DMS 273 (cell line): ENCODE data around the gene RIPPLY3.
A peak's percentile ranks its signal among the peaks of the same experiment; 100 is the strongest.

Experiments used
- DNase-seq: peaks from one replicate; lab custom pipeline; 2025; ENCODE audit not compliant: unreplicated experiment; lab: John Stamatoyannopoulos, UW

Gene RIPPLY3

GRCh38 chr21:37058261-37058660 is 51.8 kb downstream of the RIPPLY3 start:
- DNase-seq = no peak

DNA sequence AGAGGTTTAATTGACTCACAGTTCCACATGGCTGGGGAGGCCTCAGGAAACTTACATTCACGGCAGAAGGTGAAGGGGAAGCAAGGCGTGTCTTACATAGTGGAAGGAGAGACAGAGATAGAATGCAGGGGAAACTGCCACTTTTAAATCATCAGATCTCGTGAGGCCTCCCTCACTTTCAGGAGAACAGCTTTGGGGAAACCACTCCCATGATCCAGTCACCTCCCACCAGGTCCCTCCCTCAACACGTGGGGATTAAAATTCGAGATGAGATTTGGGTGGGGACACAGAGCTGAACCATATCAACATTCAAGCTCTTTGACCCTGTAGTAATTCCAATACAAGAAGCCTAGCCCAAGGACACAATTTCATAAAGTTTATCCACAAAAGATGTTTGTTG is 52.7 kb downstream of the RIPPLY3 start:
- no peak for DNase-seq

- peak; percentile 77 for DNase-seq
Measured at GRCh38 chr21:37060296-37060695, 53.8 kb downstream of the RIPPLY3 start.

DNA sequence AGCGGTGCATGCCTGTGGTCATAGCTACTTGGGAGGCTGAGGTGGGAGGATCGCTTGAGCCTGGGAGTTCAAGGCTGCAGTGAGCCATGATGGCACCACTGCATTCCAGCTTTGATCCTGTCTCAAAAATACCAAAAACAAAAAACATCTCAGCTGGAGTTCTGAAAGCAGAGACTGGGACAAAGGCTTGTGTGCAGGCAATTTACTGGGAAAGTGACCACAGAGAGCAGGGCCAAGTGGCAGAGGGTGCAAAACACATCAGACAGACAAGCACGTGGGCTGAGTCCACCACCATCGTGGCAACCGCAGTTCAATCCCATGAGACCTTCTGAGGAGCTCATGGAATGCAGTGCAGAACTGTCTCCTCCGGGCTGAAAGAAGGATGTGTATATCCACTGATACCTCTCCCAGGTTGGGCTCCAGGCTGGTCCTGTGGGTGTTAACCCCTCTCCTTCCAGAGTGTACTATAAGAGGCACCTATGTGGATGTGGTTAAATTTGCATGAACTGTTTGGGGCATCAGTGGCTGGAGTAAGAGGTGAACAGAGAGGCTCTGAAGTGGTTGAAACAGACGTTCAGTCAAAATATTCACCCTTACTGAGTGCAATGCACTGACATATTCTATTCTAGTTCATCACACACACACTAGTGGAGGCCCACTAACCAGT is 55.6 kb downstream of the RIPPLY3 start:
- DNase-seq = no peak

DNA sequence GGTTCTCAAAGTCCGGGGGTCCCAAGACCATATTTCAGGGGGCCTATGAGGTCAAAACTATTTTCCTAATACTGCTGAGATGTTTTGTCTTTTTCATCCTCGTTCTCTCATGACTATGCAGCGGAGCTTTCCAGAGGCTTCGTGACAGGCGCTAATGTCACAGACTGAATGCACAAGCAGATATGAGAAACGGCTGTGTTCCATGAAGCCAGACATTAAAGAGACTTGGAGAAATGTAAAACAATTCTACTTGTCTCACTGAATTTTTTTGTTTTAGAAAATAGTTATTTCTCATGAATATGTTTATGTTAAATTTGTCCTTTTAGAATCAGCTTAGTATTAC is 56.1 kb downstream of the RIPPLY3 start:
- DNase-seq = no peak

- DNase-seq = no peak
Measured at GRCh38 chr21:37063433-37063832, 56.9 kb downstream of the RIPPLY3 start.

- DNase-seq = no peak
Measured at GRCh38 chr21:37064841-37065240, 58.3 kb downstream of the RIPPLY3 start.

DNA sequence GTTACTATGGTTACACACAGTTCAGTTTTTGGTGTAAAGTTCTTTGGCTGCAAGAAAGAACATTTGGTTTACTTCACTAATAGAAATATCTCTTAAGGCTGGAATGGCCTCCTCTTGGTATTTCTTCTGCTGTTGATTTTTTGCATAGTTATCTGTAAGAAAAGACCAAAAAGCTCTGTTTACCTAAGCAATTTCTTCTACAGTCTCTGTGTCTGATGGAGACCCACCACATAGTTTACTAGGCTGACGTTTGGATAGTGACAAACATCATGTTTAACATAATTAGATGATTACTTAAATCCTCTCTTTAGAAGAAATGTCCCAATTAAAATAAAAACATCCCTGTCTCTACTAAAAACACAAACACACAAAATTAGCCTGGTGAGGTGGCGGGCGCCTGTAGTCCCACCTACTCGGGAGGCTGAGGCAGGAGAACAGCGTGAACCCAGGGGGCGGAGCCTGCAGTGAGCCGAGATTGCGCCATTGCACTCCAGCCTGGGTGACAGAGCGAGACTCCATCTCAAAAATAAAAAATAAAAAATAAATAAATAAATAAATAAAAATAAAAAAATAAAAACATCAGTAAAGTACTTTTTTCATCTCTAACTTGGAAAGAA is 59.2 kb downstream of the RIPPLY3 start:
- DNase-seq = no peak
